ENCODE data around the gene IFT172.
A peak's percentile ranks its signal among the peaks of the same experiment; 100 is the strongest.
"Not testable (repeated sequence)": the region's sequence is repeated elsewhere in the genome, so short reads cannot be mapped to it uniquely, and the experiment has no call there.

Gene IFT172

GRCh38 chr2:27425039-27425438, 64.5 kb downstream of the IFT172 start:
- not testable (repeated sequence) for DNase-seq

DNA sequence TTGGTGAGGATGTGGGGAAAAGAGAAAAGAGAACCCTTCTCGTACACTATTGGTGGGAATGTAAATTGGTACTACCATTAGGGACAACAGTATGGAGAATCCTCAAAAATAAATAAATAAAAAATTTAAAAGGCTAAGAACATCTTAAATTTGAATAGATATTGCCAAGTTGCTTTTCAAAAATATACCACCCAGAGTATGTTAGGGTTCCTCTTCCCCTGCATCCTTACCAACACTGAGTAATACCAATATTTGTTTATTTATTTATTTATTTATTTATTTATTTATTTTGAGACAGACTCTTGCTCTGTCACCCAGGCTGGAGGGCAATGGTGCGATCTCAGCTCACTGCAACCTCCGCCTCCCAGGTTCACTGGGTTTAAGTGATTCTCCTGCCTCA, 66.6 kb downstream of the IFT172 start:
- DNase-seq: no peak

DNA sequence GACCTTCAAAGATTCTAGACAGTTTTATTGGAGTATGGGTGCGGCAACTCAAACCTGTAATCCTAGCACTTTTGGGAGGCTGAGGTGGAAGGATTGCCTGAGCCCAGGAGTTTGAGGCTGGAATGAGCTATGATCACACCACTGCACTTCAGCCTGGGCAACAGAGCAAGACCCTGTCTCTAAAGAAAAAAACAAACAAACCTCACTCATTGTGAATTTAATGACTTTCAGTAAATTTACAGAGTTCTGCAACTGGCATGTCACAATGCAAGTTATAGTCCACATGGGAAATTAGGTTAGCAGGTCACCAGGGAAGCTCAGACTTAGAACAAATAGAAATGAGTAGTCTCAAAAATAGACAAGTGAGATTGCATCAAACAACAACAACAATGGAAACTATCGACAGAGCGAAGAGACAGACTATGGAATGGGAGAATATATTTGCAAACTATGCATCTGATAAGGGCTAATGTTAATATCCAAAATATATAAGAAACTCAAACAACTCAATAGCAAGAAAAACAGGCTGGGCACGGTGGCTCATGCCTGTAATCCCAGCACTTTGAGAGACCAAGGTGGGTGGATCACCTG, 67.8 kb downstream of the IFT172 start:
- DNase-seq: peak; percentile 8

DNA sequence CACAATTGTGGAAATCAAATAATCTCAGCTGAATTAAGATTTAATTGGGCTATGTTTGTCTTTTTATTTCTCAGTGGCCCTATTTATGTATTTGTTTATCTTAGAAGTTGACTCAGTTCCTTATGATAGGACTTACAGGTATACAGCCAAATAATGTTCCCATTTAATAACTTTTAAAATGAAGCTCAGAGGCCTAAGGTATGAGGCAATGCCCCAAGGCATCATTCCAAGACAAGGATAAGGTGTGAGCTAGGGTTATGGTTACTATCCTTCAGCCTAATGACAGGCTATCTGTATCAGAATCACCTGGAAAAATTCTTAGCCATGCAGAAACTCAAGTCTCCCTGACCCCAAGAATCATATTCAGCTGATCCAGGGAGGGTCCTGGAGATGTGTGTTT, 68.5 kb downstream of the IFT172 start:
- DNase-seq: no peak

GRCh38 chr2:27416151-27416550, 73.4 kb downstream of the IFT172 start:
- DNase-seq: no peak

DNA sequence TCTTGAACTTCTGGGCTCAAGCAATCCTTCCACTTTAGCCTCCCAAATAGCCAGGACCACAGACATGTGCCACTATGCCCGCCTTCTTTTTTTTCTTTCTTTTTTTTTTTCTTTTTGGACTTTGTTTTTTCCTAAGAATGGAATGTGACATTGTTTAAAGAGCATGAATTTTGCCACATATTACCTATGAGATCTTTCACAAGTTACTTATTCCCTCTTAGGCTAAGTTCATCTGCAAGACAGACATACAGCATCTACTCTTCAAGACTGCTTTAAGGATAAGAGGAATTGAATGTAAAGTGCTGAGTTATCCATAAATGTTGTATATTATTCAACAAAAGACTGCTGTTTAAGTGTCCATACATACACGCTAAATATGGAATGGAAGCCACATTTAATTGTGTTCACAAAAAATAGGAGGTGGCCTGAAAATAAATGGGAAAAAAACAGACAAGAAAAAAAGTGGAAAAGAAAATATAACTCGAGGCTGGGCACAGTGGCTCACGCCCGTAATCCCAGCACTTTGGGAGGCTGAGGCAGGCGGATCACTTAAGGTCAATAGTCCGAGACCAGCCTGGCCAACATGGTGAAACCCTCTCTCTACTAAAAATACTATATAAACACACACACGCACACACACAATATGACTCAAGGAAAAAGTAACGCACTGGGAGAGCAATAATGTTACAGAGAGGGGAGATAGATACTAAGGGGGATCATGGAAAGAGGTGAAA, 77.0 kb downstream of the IFT172 start:
- DNase-seq: no peak

- peak; percentile 99 for DNase-seq
Measured at GRCh38 chr2:27409321-27410073, 80.0 kb downstream of the IFT172 start, which contains the start of gene PPM1G. TSS of gene PPM1G (minus strand) at chr2:27409591. CDS start at chr2:27409422, 169 bp downstream.

DNA sequence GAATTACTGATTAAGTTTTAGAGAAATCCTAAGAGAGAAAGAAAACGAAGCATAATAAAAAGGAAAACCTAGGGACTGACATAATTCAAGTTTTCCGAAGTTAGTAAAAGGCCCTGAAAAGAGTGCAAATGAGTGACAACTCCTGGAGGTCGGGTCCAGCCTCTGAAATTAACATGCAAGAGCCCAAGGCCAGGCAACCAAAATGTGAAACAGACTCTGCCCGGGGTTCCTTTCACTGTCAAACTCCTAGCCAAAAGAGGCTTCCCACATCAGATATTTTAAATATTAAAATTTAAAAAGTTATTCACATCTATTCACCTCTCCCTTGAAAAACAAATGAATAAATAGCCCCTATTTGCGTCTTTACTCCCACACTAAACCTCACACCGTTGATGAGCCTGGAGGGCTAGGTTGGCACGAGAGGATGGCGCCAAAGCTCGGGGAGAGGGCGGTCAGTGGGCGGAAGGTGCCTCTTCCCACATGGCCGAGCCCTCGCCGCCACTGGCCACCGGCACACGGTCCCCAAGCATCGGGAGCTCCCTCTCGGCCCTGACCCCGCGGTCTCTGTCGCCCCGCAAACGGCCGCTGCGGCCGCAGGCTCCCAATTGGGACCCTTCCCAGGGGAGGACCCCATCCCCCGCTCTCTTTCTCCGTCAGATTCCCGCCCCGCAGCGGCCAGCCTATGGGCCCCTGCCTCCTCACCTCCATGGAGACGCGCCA, 80.8 kb downstream of the IFT172 start:
- DNase-seq: no peak

DNA sequence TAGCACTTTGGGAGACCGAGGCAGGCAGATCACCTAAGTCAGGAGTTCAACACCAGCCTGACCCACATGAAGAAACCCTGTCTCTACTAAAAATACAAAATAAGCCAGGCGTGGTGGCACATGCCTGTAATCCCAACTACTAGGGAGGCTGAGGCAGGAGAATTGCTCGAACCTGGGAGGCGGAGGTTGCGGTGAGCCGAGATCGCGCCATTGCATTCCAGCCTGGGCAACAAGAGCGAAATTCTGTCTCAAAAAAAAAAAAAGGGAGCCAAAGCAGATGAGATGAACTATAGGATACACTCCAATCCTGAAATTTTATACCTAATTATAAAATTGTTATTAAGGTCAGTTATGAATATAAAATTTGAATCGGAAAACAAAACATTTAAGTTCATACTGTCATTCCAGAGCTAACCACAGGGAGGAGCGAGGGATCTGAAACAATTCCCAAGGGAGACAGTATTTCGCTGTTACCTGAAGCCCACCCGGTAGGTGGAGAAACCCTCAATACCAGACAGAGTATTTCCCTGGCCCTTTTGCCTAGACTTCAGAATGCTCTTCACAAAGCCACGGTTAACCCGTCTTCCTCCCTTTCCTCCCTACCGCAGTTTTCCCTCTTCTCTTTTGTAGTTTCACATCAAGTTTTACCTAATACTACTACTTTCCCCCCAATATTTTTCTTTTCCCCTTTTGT, 81.6 kb downstream of the IFT172 start:
- DNase-seq: no peak

- no peak for DNase-seq
Measured at GRCh38 chr2:27400348-27401135, 89.0 kb downstream of the IFT172 start.

GRCh38 chr2:27398962-27399361, 90.6 kb downstream of the IFT172 start:
- DNase-seq: no peak

All from activated CD8-positive, alpha-beta memory T cell treated with anti-CD3 and anti-CD28 coated beads, Interleukin-2, amount 50 U/mL, for 48 hours (primary cell).